HepG2 (cell line): ENCODE measurements around the gene CNOT8. TPM values are rescaled to one million over a fixed set of nuclear protein-coding genes. Genes with fewer than 3 reads are reported as not detected.

Source experiments
- ATAC-seq: fragments of 200-7000 bp; cut with Tn5 transposase; 3 replicates; pipeline ENCODE4 v1.9.1; 2020; ENCODE audit warnings: mild to moderate bottlenecking, moderate library complexity
- BruUV-seq: library from RNA; stranded (reverse); fragments of 400-500 nt; replicated peaks from 2 replicates; lab custom pipeline; 2021; lab: Mats Ljungman, UMichigan
- CTCF ChIA-PET: fragments of 300-600 bp; formaldehyde crosslinking; extraction: SDS; loops from one replicate; lab custom pipeline; 2021; ENCODE audit warnings: low total read pairs, inconsistent platforms, low intra/inter-chr PET ratio; lab: Yijun Ruan, JAX
- POLR2A ChIA-PET: fragments of 350-600 bp; sonication (Branson Sonifier 250); formaldehyde crosslinking; loops from one replicate; lab custom pipeline; 2020; ENCODE audit warnings: antibody characterized with exemption, inconsistent platforms; lab: Yijun Ruan, JAX
- DNase-seq: peaks from one replicate; pipeline ENCODE4 v3.0.0-alpha.2; 2015; ENCODE audit warnings: low spot score
- FAIRE-seq: peaks from 3 replicates; lab custom pipeline; 2011; peaks lifted over from hg19 to GRCh38; lab: Jason Lieb, UNC
- H2AFZ ChIP-seq: one replicate; pipeline ENCODE4 v1.6.1; 2011; ENCODE audit warnings: low read length, inconsistent platforms
- H3K27ac ChIP-seq: fragments of 300-600 bp; 3 replicates; pipeline ENCODE4 v1.8.0; 2011; ENCODE audit warnings: mixed run types, mild to moderate bottlenecking, mixed read lengths, low read length, inconsistent platforms; ENCODE audit not compliant: insufficient read depth; ENCODE audit errors: extremely low read length
- H3K27me3 ChIP-seq, 2 experiments: fragments of 200-600 bp in 1 of 2; 2 replicates in 1 of 2; 3 replicates in 1 of 2; pipeline versions ENCODE4 v1.6.0 to v1.8.0; 2011; ENCODE audit warnings: low read length in 2 of 2, mild to moderate bottlenecking in 2 of 2, moderate library complexity in 2 of 2, inconsistent platforms in 1 of 2; ENCODE audit not compliant: insufficient read depth in 2 of 2, control insufficient read depth in 1 of 2
- H3K36me3 ChIP-seq, 2 experiments: fragments of 200-600 bp in 1 of 2; replicated peaks in 1 of 2; 2 replicates in 1 of 2; 3 replicates in 1 of 2; pipeline versions ENCODE4 v1.5.1 to v1.8.0; 2011; ENCODE audit warnings: low read length in 2 of 2, inconsistent platforms in 1 of 2; ENCODE audit not compliant: insufficient read depth in 2 of 2, control insufficient read depth in 1 of 2
- H3K4me1 ChIP-seq: 2 replicates; pipeline ENCODE4 v1.5.1; 2012; ENCODE audit warnings: low read length, inconsistent platforms; ENCODE audit not compliant: insufficient read depth
- H3K4me2 ChIP-seq: 2 replicates; pipeline ENCODE4 v1.6.0; 2011; ENCODE audit warnings: low read depth, low read length, inconsistent platforms
- H3K4me3 ChIP-seq, 3 experiments: fragments of 200-600 bp in 1 of 3; sonication (generic), shearing (Covaris generic) in 1 of 3; replicated peaks in 1 of 3; 2 replicates each; pipeline ENCODE4 v1.5.1; 2011 to 2016; ENCODE audit warnings: low read length in 3 of 3, inconsistent platforms in 2 of 3, low read depth in 2 of 3, mild to moderate bottlenecking in 2 of 3, control low read depth in 1 of 3, mixed read lengths in 1 of 3; ENCODE audit not compliant: insufficient read depth in 1 of 3
- H3K79me2 ChIP-seq: one replicate; pipeline ENCODE4 v1.6.1; 2011; ENCODE audit warnings: low read length, inconsistent platforms; ENCODE audit not compliant: insufficient read depth
- H3K9ac ChIP-seq: 2 replicates; pipeline ENCODE4 v1.6.0; 2011; ENCODE audit warnings: mild to moderate bottlenecking, low read depth, low read length, inconsistent platforms; ENCODE audit not compliant: insufficient read depth
- H3K9me3 ChIP-seq: 2 replicates; pipeline ENCODE4 v1.5.1; 2012; ENCODE audit warnings: mild to moderate bottlenecking, low read length
- H4K20me1 ChIP-seq: 2 replicates; pipeline ENCODE4 v1.6.0; 2011; ENCODE audit warnings: inconsistent platforms, mild to moderate bottlenecking, low read length, moderate library complexity; ENCODE audit not compliant: insufficient read depth
- POLR2A ChIP-seq, 2 experiments: IDR thresholded peaks; 2 replicates each; pipeline ENCODE4 v1.6.1; 2011; ENCODE audit warnings: low read depth in 2 of 2, low read length in 2 of 2, mild to moderate bottlenecking in 1 of 2, moderate library complexity in 1 of 2; ENCODE audit not compliant: insufficient read depth in 1 of 2
- RAD21 ChIP-seq: fragments of 450-650 bp; formaldehyde crosslinking; IDR thresholded peaks from 2 replicates; pipeline ENCODE4 v1.5.0; 2020; ENCODE audit warnings: mild to moderate bottlenecking
- SMC3 ChIP-seq: IDR thresholded peaks from 2 replicates; pipeline ENCODE4 v1.6.1; 2011; ENCODE audit warnings: low read length, improper control_type of control experiment
- STAG1 ChIP-seq: sonication (generic); formaldehyde crosslinking; IDR thresholded peaks from 2 replicates; pipeline ENCODE4 v1.4.0; 2020; ENCODE audit warnings: missing genetic modification reagents
- ZBTB33 ChIP-seq: sonication (generic); formaldehyde crosslinking; IDR thresholded peaks from 2 replicates; pipeline ENCODE4 v1.4.0; 2020; ENCODE audit warnings: missing genetic modification reagents
- ZNF430 ChIP-seq: sonication (generic); formaldehyde crosslinking; IDR thresholded peaks from 2 replicates; pipeline ENCODE4 v1.9.0; 2021; ENCODE audit warnings: mild to moderate bottlenecking, missing genetic modification reagents
- ZSCAN25 ChIP-seq: sonication (generic); formaldehyde crosslinking; IDR thresholded peaks from 2 replicates; pipeline ENCODE4 v1.8.0; 2022; ENCODE audit warnings: mild to moderate bottlenecking, missing genetic modification reagents
- WGBS: methylation state at CpG from one replicate; pipeline ENCODE4 v1.1.6; 2017; ENCODE audit warnings: low lambda C conversion rate; 5-methylcytosine and 5-hydroxymethylcytosine counted together
- in situ Hi-C: cut with HindIII; loops from 2 replicates; pipeline ENCODE4 v1.10.0; 2017; ENCODE audit warnings: low pct_unique_long_range_greater_than_20kb; ENCODE audit not compliant: extremely low pct_ligation_motif_present
- intact Hi-C: fragments of 100-400 bp; cut with micrococcal nuclease; formaldehyde crosslinking; loops from one replicate; pipeline ENCODE4 v1.10.0; 2022; ENCODE audit not compliant: unreplicated experiment
- polyA plus RNA-seq, 8 experiments: library from polyadenylated mRNA; depleted of rRNA in 3 of 8; stranded (reverse) in 7 of 8; unstranded in 1 of 8; fragments of >200 nt; fragmentation: Illumina TruSeq in 4 of 8; extraction: Trizol in 4 of 8; gene quantifications; 2 replicates each; pipeline versions ENCODE4 v1.2.1 to v1.2.3, GENCODE V29; 2011 to 2016; ENCODE audit warnings: low read depth in 4 of 8, missing spikeins in 1 of 8, mixed read lengths in 1 of 8; ENCODE audit not compliant: insufficient read depth in 1 of 8
- total RNA-seq, 5 experiments: library from RNA; depleted of rRNA; stranded (reverse); fragments of >200 nt; fragmentation: Illumina TruSeq; extraction: Trizol; gene quantifications; 2 replicates each; pipeline ENCODE4 v1.2.3, GENCODE V29; 2016; ENCODE audit warnings: low read depth in 1 of 5
- TF ChIP-seq, protein P1 (sequence below): sonication (generic); formaldehyde crosslinking; IDR thresholded peaks from 2 replicates; pipeline ENCODE4 v1.4.0; 2020; ENCODE audit warnings: low read depth, mild to moderate bottlenecking, missing genetic modification reagents
- TF ChIP-seq, protein P2 (sequence below): sonication (generic); formaldehyde crosslinking; IDR thresholded peaks from 2 replicates; pipeline ENCODE4 v1.5.0; 2020; ENCODE audit warnings: mild to moderate bottlenecking, missing genetic modification reagents, moderate library complexity

CNOT8 gene
- total and polyA plus RNA-seq, 2 of the 13 experiments (the other 11 are each of a cell fraction or from before 2014, with no cell fraction given) = 37.1 to 74.9 TPM

GRCh38 chr5:154868702-154869101 is 10.3 kb downstream of the CNOT8 start:
- no TSS peak for BruUV-seq
- ChIA-PET CTCF (interaction anchor here (0.8 kb wide), 1 partner anchor 227 kb away, joined by 3 read pairs; no protein-coding TSS in a partner anchor), POLR2A (interaction anchor here (1.0 to 2.8 kb wide), 5 partner anchors 9 to 222 kb away, joined by 3 to 9 read pairs (median 4); partner anchors contain the start of gene CNOT8)
- FAIRE-seq (peak; percentile 70), DNase-seq (no peak), ATAC-seq (peak; percentile 89)
- no peak overlapping the region for H2AFZ ChIP-seq
- H3K27me3 ChIP-seq = no peaks in the 10 kb centered on the region
- H3K9me3 ChIP-seq = no peaks in the 10 kb centered on the region
- in situ Hi-C loops (no loop called here), intact Hi-C loops (loop anchor here (1.0 kb wide), 1 partner anchor 218 kb away; no protein-coding TSS in a partner anchor)
- H4K20me1 ChIP-seq = 0 out of 2 replicates have a peak, but pooled peaks cover under 1% of the 10 kb centered on the region
- H3K4me1 ChIP-seq = peaks cover 20% of the 10 kb centered on the region
- no peak overlapping the region for H3K27ac ChIP-seq
- peaks cover 10 to 58% of the 10 kb centered on the region in 2 experiments for H3K36me3 ChIP-seq
- H3K79me2 ChIP-seq = peaks cover 22% of the 10 kb centered on the region
- 95% methylated on average over 5 of the region's 5 CpGs for WGBS
- H3K4me3 ChIP-seq = no peak overlapping the region
- H3K9ac ChIP-seq = no peak overlapping the region
- H3K4me2 ChIP-seq = no peak overlapping the region
- TF ChIP-seq SMC3 (peak; percentile 60), RAD21 (peak; percentile 56), ZSCAN25 (no peak), STAG1 (peak; percentile 76), ZBTB33 (CRISPR knock-in tag) (peak; percentile 14; the same call in 1 of the 2 replicates), ZNF430 (CRISPR knock-in tag) (no peak), POLR2A (IDR thresholded peaks at IDR 0.05; ENCODE audit: insufficient read depth in 1 of 2, low read depth in 2 of 2, low read length in 2 of 2) (no peak)
- TF ChIP-seq, protein P1, sequence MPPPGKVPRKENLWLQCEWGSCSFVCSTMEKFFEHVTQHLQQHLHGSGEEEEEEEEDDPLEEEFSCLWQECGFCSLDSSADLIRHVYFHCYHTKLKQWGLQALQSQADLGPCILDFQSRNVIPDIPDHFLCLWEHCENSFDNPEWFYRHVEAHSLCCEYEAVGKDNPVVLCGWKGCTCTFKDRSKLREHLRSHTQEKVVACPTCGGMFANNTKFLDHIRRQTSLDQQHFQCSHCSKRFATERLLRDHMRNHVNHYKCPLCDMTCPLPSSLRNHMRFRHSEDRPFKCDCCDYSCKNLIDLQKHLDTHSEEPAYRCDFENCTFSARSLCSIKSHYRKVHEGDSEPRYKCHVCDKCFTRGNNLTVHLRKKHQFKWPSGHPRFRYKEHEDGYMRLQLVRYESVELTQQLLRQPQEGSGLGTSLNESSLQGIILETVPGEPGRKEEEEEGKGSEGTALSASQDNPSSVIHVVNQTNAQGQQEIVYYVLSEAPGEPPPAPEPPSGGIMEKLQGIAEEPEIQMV (CRISPR knock-in tag) = no peak
- TF ChIP-seq, protein P2, sequence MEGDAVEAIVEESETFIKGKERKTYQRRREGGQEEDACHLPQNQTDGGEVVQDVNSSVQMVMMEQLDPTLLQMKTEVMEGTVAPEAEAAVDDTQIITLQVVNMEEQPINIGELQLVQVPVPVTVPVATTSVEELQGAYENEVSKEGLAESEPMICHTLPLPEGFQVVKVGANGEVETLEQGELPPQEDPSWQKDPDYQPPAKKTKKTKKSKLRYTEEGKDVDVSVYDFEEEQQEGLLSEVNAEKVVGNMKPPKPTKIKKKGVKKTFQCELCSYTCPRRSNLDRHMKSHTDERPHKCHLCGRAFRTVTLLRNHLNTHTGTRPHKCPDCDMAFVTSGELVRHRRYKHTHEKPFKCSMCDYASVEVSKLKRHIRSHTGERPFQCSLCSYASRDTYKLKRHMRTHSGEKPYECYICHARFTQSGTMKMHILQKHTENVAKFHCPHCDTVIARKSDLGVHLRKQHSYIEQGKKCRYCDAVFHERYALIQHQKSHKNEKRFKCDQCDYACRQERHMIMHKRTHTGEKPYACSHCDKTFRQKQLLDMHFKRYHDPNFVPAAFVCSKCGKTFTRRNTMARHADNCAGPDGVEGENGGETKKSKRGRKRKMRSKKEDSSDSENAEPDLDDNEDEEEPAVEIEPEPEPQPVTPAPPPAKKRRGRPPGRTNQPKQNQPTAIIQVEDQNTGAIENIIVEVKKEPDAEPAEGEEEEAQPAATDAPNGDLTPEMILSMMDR (CRISPR knock-in tag) = peak; percentile 58
